ENCODE results near the gene SPDYE16. TPM values are rescaled to one million over a fixed set of nuclear protein-coding genes. Genes with fewer than 3 reads are reported as not detected.
"Not testable (repeated sequence)": the region's sequence is repeated elsewhere in the genome, so short reads cannot be mapped to it uniquely, and the experiment has no call there.

SPDYE16 gene
- 0.72 TPM for total RNA-seq

GRCh38 chr7:76543197-76543596 is at the start of gene SPDYE16:
TSS of gene SPDYE16 (minus strand) at chr7:76543297. CDS start at chr7:76541459, 1,838 bp downstream.
- not testable (repeated sequence) for DNase-seq

- DNase-seq = not testable (repeated sequence)
Observed at GRCh38 chr7:76592694-76593093, 49.6 kb upstream of the SPDYE16 start.

DNA sequence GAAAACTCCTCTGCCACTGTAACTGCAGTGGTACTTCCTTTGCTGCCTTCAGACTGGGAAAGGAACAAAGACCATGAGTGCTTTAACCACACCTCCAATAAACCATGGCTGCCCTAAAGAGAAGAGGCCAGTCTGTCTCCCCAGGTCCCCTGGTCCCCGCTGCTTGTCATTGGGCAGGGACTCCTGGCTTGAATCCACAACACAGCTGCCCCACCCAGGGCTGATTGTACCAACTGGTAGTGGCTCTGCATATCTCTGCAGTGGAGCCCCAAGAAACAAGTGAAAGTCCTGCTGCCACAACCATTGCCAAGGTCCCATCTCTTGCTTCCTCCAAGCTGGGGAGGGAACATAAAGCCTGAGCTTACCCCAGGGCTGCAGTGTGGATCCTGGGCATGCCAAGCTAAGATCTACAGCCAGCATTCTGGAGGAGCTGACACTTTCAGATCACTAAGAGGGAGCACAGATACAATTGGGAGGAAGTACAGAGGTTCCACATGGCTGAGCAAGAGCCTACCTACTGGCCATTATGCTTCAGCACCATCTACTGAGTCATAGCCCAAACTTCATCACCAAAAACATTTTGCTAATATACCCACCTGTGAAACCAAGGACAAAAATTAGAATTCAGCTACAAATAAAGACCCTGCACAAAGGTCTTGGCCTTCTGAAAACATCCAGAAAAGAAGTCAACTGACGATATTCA is 48.7 kb upstream of the SPDYE16 start:
- DNase-seq = not testable (repeated sequence)

GRCh38 chr7:76591033-76591432 is 47.9 kb upstream of the SPDYE16 start:
- DNase-seq = not testable (repeated sequence)

DNA sequence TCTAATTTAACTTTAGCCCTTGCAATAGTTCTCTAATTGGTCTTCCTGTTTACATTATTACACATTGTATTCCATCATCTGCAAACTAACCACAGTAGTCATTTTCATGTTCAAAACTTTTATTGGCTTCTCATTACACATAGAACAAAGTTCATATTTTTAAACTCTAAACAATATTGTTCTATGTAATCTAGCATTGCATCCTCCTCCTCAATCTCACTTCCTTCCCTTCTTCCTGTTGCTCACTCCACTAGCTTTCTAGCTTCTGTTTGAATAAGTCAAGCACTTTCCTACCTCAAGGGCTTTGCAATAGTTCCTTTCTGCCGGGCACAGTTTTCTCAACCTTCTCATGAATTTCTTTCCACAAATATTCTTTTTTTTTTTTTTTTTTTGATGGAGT is 45.5 kb upstream of the SPDYE16 start:
- not testable (repeated sequence) for DNase-seq

DNA sequence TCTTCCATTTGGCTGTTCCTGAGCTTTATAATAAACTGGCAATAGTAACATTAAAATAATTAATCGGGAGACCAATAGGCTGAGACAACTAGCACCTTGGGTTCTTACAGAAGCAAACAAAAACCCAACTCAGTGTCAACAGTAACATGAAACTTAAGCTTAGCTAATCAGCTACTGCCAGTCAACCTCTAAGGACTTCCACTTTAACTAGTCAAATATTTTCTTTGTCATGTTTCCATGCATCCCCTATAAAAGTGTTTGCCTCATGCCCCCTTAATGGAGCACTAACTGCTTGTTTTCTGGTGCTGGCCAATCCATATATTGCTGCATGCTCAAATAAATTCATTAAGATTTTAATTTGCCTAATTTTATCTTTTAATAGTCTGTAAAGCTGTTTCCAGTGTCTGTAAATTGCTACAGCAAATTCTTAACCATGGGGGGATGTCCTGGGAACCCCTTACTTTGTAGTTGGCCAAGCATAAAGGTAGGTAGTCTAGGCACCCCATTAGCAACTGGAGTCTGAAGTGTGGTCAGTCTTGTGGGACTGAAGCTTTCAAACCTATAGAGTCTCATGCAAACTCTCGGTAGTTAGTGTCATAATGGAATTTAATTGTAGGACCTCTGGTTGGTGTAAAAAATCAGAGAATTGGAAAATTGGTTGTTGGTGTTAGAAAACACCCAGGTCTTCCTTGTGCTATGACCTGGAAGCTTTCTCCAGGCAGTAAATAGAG is 43.7 kb upstream of the SPDYE16 start:
- not testable (repeated sequence) for DNase-seq

DNA sequence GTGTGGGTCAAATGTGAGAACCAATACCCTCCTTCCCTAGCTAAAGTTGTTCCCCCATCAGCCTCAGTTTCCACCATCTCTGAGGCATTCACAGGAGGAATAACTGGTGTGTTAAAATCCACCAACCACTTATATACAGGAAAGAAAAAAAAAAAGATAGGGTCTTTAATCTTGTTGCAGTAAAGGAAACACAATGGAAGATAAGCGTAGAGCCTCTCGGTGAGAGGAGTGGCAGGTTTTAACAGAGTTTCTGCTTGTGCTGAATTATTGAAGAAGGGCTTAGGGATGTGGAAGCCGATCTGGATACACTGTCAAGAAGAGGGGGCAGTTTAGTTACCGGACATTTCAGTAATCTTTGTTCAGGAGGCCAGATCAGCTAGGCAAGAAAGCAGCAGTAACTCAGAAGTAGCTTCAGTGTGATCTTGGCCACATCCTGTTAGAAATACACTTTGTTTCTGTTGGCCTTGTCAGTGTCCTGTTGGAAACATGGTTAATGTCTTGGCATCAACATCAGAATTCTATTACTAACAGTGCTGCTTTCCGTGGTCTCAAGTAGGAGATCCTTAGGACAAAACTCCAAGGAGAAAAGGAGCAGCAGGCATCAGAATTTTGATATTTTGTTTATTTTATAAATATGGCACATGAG is 40.7 kb upstream of the SPDYE16 start:
- peak; percentile 52 for DNase-seq

- peak; percentile 74 for DNase-seq
Observed at GRCh38 chr7:76582848-76583631, 39.9 kb upstream of the SPDYE16 start.

GRCh38 chr7:76575919-76576655 is 33.0 kb upstream of the SPDYE16 start:
- DNase-seq = not testable (repeated sequence)

DNA sequence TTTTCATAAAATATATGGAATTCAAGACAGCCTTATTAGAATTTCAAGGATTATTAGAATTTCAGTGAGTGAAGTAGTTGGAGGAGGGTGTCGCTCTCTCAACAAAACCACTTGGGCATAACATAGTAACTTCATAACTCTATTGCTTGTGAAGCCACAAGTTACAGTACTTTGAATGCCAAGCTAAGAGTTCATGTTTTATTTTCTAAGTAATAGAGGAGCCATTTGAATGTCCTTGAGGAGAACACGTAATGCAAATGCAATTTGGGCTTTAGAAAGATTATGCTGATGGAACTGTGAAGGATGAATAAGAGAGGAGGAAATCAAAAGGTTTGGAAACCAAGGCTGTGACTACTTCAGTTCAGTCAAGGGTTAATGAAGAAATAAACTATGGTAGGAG is 32.3 kb upstream of the SPDYE16 start:
- not testable (repeated sequence) for DNase-seq

GRCh38 chr7:76572296-76572695 is 29.2 kb upstream of the SPDYE16 start:
- DNase-seq = peak; percentile 48

DNA sequence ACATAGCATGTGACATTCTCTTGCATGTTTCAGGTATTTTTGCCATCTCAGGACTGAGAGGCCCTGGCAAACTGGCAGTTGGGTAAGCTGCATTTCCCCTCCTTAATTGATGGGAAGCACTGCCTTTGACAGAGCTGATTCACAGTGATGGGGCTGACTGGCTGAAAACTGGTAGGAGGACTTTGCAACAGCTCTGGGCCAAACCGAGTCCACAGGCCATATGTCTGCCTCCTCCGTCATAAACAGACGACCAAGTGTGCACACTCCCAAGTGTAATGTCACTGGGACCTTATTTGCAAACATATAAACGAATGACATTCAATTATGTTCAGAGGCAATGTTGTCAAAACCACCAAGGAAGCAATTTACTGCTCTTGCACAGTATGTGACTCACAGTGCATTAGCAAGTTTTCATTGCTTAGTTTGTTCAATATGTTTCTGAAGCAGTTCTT is 27.3 kb upstream of the SPDYE16 start:
- not testable (repeated sequence) for DNase-seq

DNA sequence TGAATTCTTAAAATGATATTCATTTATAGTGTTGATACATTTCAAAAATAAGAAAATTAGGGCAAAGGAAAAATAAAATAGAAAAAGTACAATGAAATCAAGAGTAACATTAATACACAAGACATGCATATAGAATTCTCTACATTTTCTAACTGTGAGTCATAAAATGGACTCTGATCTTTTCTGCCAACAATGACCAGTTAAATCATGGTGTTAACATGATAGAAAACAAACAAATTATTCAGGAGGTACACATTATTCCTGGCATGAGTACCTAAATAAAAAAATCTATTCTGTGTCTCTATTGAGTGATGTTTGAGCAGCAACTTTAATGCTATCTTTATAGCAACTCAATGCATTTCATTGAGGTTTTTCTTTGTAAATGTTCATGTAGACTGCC is 25.6 kb upstream of the SPDYE16 start:
- not testable (repeated sequence) for DNase-seq

GRCh38 chr7:76567753-76568152 is 24.7 kb upstream of the SPDYE16 start:
- DNase-seq = not testable (repeated sequence)

GRCh38 chr7:76567311-76567710 is 24.2 kb upstream of the SPDYE16 start:
- not testable (repeated sequence) for DNase-seq

GRCh38 chr7:76565001-76565400 is 21.9 kb upstream of the SPDYE16 start:
- DNase-seq = not testable (repeated sequence)

DNA sequence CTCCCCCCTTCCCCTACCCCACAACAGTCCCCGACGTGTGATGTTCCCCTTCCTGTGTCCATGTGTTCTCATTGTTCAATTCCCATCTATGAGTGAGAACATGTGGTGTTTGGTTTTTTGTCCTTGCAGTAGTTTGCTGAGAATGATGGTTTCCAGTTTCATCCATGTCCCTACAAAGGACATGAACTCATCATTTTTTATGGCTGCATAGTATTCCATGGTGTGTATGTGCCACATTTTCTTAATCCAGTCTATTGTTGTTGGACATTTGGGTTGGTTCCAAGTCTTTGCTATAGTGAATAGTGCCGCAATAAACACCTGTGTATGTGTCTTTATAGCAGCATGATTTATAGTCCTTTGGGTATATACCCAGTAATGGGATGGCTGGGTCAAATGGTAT is 18.2 kb upstream of the SPDYE16 start:
- not testable (repeated sequence) for DNase-seq

GRCh38 chr7:76560157-76560556 is 17.1 kb upstream of the SPDYE16 start:
- DNase-seq = not testable (repeated sequence)

- not testable (repeated sequence) for DNase-seq
Observed at GRCh38 chr7:76559685-76560084, 16.6 kb upstream of the SPDYE16 start.

DNA sequence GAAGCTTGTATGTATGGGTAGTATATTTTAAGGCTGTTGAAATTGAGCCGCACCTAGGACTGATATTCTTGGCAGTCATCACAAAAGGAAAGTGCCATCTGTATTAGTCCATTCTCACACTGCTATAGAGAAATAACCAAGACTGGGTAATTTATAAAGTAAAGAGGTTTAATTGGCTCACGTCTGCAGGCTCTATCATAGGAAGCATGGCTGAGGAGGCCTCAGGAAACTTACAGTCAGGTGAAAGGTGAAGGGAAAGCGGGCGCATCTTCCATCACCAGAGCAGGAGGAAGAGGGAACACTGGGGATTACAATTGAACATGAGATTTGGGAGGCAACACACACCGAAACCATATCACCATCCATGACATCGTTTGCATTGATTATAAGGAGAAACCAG is 8.9 kb upstream of the SPDYE16 start:
- not testable (repeated sequence) for DNase-seq

DNA sequence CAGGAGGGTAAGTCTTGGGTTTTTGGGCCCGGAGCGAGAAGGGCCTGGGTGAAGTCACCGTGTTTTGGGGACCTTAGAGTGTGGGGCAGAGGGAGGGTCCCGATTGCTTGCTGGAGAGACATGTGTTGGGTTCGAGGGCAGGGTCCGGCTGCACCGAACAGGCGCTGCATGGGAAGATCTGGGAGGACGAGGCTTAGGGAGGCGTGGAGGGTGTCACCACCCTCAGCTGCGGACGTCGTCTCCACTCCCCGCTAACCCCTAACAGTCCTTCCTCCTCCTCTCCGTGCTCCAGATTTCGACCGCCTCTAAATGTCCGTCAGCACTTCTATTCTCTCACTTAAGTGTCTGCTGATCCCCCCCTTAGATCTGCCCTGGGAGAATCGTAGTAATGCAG is 6.8 kb upstream of the SPDYE16 start:
- not testable (repeated sequence) for DNase-seq

Measured in tongue (tissue), 2 donors.